ENCODE results near the gene METTL2B.
A peak's percentile ranks its signal among the peaks of the same experiment; 100 is the strongest.

GRCh38 chr7:128455543-128456254 is 20.8 kb upstream of the METTL2B start, which contains the start of gene HILPDA:
- TF ChIP-seq, protein P1, sequence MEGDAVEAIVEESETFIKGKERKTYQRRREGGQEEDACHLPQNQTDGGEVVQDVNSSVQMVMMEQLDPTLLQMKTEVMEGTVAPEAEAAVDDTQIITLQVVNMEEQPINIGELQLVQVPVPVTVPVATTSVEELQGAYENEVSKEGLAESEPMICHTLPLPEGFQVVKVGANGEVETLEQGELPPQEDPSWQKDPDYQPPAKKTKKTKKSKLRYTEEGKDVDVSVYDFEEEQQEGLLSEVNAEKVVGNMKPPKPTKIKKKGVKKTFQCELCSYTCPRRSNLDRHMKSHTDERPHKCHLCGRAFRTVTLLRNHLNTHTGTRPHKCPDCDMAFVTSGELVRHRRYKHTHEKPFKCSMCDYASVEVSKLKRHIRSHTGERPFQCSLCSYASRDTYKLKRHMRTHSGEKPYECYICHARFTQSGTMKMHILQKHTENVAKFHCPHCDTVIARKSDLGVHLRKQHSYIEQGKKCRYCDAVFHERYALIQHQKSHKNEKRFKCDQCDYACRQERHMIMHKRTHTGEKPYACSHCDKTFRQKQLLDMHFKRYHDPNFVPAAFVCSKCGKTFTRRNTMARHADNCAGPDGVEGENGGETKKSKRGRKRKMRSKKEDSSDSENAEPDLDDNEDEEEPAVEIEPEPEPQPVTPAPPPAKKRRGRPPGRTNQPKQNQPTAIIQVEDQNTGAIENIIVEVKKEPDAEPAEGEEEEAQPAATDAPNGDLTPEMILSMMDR (IDR thresholded peaks at IDR 0.05; ENCODE audit: low read depth, low read length): no peak
- peak; percentile 93 for TF ChIP-seq POLR2A (IDR thresholded peaks at IDR 0.05; ENCODE audit: extremely low read depth, insufficient read length)

Data from NB4 (cell line).